Astrocyte (in vitro differentiated cells and primary cell): ENCODE results near the gene CARS2.

ENCODE experiments used
- EZH2 ChIP-seq: IDR thresholded peaks from 2 replicates; pipeline ENCODE4 v1.6.1; 2012; ENCODE audit warnings: mild to moderate bottlenecking, low read length, inconsistent platforms; ENCODE audit not compliant: insufficient read depth
- TF ChIP-seq, protein P1 (sequence below): IDR thresholded peaks from 2 replicates; pipeline ENCODE4 v1.5.1; 2011; ENCODE audit warnings: low read depth, mild to moderate bottlenecking, inconsistent platforms, low read length, moderate library complexity; ENCODE audit not compliant: insufficient read depth

DNA sequence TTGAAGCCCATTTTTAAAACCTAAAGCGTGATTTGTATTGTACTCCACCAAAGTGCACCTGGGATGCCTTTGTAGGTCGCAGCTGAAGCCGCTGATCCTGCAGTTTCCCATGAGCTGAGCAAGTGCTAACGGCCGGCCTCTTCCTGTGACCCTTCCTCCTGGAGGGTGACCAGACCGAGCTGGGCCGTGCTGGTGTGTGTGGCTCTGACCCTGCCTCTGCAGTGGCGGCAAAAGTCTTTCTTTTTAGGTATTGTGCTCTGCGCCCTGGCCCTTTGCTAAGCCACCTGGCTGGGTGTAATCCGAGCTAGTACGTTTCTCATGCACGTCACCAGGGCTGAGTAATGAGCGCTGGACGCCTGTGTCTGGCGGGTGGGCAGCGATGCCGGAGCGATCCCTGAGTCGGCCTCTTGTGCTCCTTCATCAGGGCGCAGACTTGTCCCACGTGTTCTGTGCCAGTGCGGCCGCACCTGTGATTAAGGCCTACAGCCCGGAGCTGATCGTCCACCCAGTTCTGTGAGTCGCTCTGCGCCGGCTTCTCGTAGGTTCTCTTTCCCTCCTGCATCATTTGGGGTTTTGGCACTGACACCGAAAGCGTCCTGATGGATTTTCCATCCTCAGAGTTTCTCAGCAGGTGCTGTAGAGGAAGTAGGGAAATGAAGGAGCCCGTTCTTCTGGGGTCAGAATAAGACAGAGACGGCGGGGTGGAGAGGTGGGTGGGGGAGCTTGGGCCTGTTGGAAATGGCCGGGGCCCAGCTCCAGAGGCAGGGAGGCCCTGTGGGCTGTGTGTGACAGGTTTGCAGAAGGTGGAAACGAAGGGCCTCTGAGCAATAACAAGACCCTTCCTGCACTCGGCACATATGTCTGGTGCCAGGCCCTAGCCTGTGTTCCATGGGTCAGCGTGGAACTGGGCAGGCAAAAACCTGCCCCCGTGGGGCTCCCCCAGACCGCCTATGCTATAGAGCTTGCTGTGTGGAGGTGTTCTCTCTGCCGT lies 80.9 kb downstream of the CARS2 start:
- TF ChIP-seq, protein P1, sequence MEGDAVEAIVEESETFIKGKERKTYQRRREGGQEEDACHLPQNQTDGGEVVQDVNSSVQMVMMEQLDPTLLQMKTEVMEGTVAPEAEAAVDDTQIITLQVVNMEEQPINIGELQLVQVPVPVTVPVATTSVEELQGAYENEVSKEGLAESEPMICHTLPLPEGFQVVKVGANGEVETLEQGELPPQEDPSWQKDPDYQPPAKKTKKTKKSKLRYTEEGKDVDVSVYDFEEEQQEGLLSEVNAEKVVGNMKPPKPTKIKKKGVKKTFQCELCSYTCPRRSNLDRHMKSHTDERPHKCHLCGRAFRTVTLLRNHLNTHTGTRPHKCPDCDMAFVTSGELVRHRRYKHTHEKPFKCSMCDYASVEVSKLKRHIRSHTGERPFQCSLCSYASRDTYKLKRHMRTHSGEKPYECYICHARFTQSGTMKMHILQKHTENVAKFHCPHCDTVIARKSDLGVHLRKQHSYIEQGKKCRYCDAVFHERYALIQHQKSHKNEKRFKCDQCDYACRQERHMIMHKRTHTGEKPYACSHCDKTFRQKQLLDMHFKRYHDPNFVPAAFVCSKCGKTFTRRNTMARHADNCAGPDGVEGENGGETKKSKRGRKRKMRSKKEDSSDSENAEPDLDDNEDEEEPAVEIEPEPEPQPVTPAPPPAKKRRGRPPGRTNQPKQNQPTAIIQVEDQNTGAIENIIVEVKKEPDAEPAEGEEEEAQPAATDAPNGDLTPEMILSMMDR: no peak
- no peak for TF ChIP-seq EZH2
